GM18909 (cell line): ENCODE measurements around the gene STPG1.
A peak's percentile ranks its signal among the peaks of the same experiment; 100 is the strongest.

ENCODE experiments used
- ATAC-seq: cut with Tn5 transposase; IDR thresholded peaks from one replicate; pipeline ENCODE4 v1.9.1; 2021; ENCODE audit warnings: mild to moderate bottlenecking; ENCODE audit not compliant: unreplicated experiment, poor library complexity

Gene STPG1

GRCh38 chr1:24321697-24322469, 91.7 kb downstream of the STPG1 start:
- peak; percentile 60 for ATAC-seq

- no peak for ATAC-seq
These were observed 92.5 kb downstream of the STPG1 start for GRCh38 chr1:24321126-24321525.

DNA sequence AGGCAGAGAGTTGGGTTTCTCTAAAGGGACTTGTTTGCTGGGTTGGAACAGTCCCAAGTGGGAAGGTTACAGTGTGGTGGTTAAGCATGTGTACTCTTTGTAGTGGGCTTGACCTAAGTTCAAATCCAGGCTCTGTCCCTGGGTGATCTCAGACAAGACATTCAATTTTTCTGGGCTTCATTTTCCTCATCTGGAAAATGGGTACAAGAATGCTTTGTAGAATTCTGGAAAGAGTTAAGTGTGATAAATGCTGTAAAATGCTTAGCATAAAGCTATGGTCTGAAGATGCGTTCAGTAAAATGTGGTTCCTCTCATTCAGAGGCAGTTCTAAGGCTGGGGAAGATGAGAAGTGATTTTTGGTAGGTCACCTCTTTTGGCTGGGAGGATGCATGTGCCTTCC, 93.6 kb downstream of the STPG1 start:
- no peak for ATAC-seq

- ATAC-seq: no peak
These were observed 94.2 kb downstream of the STPG1 start, which contains the start of gene GRHL3 for GRCh38 chr1:24319312-24319863. TSS of gene GRHL3 (plus strand) at chr1:24319357. CDS start at chr1:24319552, 195 bp downstream.

DNA sequence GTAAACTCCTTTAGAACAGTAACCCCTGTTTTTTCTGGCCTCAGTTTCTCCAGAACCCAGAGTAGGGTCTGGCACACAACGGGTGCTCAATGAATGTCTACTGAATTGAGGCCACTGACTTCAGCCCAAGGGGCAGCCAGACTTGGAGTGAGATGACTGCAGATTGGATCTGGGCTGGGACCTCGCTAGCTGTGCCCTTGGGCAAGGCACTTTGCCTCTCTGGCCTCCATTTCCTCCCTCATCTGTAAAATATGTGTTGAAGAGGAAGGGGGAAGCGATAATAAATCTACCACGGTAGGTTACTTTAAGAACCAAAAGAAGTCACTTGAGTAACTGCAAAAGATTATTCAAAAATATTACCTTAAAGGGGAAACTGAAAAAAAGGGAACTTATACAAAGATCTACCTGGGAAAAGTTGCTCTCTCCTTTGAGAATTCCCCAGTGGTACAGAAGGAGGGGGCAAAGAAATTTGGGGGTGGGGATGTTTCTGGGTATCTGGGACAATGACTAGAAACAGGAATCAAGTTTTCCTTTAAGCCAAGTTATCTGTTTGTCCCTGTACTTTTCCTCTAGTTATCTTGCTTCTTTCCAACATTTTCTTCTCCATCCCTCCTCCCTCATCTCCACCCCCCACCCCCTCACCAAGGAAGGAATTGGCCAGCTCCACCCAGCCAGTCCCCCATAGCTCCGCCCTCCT, 94.8 kb downstream of the STPG1 start:
- no peak for ATAC-seq

DNA sequence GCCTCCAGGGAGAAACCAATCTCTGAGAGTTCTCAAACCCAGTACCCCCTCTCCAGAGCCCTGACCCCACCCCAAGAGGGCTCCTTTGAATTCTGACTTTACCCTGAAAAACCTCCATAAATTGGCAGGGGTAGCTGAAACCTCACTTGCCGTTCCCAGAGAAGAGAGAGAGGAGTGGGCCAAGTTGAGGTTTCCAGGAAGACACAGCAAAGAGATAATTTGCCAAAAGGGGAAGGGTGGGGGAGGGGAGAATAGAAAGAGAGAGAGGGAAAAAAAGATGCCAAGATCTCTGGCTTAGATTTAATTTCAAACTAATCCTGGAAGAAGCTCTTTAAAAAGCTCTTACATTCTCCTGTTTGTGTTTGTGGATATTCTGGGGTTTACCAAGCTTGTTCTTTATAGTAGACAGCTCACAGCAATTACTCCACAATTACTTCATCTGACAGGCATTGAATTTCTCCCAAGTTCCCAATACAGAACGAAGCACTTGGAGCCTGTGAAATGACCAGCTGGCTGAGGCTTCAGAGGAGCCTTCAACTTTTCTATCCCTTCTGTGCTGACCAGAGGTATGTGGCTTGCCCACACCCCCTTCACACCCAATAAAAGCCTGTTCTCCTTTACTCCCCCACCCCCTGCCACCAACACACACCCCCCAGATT, 95.5 kb downstream of the STPG1 start:
- no peak for ATAC-seq

DNA sequence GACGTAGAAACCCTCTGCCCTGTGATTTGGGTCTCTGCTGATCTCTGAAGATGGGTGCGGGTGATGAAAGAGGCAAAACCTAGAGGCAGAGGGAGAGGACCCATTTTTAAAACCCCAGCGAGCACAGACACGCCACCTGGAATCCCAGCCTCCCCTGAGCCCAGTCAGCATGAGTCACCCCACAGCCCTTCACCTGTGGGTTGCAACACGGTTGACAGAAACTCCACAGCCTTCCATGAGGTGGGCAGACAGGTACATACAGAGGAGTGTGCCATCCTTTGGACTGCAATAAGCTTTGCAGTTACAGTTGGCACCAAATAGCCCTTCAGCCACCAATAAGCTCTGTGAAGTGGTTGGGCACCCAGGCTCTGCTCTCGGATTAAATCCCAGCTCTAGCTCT, 96.5 kb downstream of the STPG1 start:
- no peak for ATAC-seq

DNA sequence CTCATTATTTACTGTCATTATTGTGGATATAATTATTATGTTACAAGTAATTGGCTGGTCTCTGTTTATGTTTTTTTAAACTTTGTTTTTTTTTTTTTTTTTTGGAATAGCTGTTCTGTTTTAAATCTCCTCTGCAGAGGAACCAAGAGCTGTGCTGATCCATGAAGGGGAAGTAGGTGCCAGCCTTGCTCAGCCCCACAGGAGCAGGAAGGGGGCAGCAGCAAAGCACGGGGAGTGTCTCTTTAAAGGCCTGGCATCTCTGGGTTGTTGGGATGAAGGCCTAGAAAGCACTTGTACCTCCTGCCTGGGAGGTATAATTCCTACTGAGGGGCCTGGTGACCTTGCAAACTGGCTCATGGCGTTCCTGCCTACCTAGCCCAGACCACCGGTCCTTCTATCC, 96.9 kb downstream of the STPG1 start:
- no peak for ATAC-seq

DNA sequence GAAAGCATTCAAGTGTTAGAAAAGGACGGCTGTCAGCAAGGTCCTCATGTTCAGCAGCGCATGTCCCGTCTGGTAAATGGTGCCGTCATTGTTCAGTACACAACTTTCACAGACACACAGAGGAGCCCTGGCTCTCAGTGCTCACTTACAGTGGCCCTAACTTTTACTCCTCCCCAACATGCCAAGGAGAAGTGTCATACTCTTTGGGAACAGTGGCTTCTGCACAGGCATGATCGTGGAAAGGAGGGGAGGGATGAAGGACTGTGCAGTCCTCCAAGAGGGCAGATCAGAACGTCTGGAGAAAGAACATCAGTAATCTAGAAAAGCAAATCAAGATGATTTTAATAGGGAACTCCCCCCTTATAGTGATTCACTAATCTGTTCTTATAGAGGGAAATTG, 98.2 kb downstream of the STPG1 start:
- ATAC-seq: no peak

DNA sequence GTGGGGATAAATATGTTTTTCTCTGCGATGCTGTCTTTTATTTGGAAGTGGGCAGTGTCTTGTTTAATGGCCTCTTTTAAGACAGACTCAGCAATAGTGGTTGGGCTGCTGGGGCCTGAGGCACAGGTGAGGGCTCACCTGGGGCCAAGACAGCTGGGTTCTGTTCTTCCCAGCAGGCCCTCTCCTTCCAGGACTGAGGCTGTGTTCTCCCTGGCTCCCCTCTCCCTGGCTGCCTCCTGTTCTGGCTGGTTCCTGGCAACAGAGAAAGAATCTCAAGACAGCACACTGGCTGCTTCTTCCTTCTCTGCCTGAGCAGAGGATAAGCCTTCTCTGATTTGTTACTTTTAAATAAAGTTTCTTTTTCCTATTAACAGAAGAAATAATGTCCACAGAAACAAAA, 101.8 kb downstream of the STPG1 start:
- ATAC-seq: no peak

DNA sequence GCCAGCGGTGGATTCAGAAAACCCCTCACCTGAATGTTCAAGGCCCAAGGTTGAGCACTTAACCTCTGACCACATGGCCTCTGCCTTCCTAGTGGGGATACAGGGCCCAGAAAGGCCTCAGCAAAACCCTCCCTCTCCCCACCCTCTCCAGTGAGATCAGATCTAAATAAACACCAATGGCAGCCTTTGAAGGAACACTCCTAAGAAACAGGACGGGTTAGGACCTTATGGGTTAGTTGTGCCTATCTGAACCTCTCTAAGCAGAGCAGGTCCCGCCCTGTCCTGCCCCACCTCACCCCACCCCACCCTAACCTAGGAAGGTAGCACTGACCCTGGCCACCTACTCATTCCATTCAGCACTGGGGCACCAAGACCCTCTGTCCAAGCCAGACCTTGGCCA, 102.3 kb downstream of the STPG1 start:
- ATAC-seq: no peak

GRCh38 chr1:24309762-24310485, 103.7 kb downstream of the STPG1 start:
- ATAC-seq: no peak

DNA sequence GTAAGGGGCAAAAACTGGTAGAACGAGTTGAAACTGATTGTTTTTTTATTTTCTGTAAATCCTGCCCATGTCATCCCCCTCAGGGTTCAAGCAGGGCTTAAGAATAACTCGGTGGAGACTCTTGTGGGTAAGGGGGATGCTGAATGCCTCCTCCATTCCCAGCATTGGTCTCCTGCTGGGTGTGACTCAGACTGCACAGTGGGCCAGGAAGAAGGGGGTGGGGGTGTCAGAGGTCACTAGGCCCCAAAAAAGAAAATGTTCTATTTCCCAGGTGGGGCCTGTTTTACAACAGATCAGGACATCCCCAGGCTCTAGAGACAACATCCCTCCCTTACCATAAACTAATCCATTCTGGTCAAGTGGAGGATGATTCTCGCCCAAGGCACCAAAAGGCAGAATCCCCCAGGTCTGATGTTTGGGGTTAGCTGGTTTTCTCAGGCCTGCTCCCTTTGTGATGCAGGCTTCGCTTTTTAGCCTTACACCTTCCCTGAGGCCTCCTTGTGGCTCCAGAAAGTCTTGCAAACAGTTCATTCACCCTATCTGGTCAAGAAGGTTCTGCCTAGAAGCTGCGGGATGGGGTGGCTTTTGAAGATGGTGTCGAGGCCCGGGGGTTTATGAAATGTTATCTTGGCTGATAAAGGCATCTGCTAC, 105.1 kb downstream of the STPG1 start:
- ATAC-seq: no peak
